Tibial nerve (tissue), 4 donors: ENCODE data around the gene TCEAL4. TPM values are rescaled to one million over a fixed set of nuclear protein-coding genes. Genes with fewer than 3 reads are reported as not detected.
A peak's percentile ranks its signal among the peaks of the same experiment; 100 is the strongest.

Experiments
- DNase-seq, 2 donors: peaks; one replicate each; pipeline ENCODE4 v3.0.0-alpha.2; 2019; ENCODE audit warnings: low spot score in 2 of 2
- H3K27ac ChIP-seq, 4 donors: fragments of 200-600 bp; sonication (generic) in 3 of 4; one replicate each; pipeline ENCODE4 v1.5.1; 2017 to 2019; ENCODE audit warnings: mild to moderate bottlenecking in 1 of 4
- H3K27me3 ChIP-seq, 2 donors: fragments of 200-600 bp; sonication (generic) in 1 of 2; one replicate each; pipeline versions ENCODE4 v1.5.1 to v1.6.0; 2017 to 2019
- H3K36me3 ChIP-seq, 3 donors: fragments of 200-600 bp; sonication (generic); one replicate each; pipeline ENCODE4 v1.5.1; 2018 to 2019
- H3K4me1 ChIP-seq, 4 donors: fragments of 200-600 bp; sonication (generic) in 3 of 4; one replicate each; pipeline ENCODE4 v1.5.1; 2017 to 2019
- H3K4me3 ChIP-seq, 4 donors: fragments of 200-600 bp; sonication (generic) in 3 of 4; one replicate each; pipeline ENCODE4 v1.5.1; 2017 to 2019; ENCODE audit warnings: mild to moderate bottlenecking in 1 of 4, moderate library complexity in 1 of 4
- H3K9me3 ChIP-seq, 4 donors: fragments of 200-600 bp; sonication (generic) in 3 of 4; one replicate each; pipeline ENCODE4 v1.5.1; 2017 to 2019
- EP300 ChIP-seq, 2 donors: sonication (generic); formaldehyde crosslinking; IDR thresholded peaks; one replicate each; pipeline ENCODE4 v1.6.1; 2017; ENCODE audit warnings: antibody characterized with exemption in 2 of 2, mild to moderate bottlenecking in 1 of 2
- POLR2A ChIP-seq, 2 donors: fragments of 450-650 bp; IDR thresholded peaks; one replicate each; pipeline ENCODE4 v1.6.1; 2017; ENCODE audit warnings: antibody characterized with exemption in 2 of 2, mild to moderate bottlenecking in 2 of 2, moderate library complexity in 2 of 2
- WGBS, 2 donors: methylation state at CpG; one replicate each; pipeline ENCODE4 v1.1.5; 2018; 5-methylcytosine and 5-hydroxymethylcytosine counted together
- total RNA-seq, 4 donors: library from RNA; depleted of rRNA; stranded (reverse); fragments of >200 nt; gene quantifications; one replicate each; pipeline ENCODE4 v1.1.0, GENCODE V29; 2016
- TF ChIP-seq, protein P1 (sequence below), 5 experiments: fragments of 200-600 bp in 3 of 5; fragments of 450-650 bp in 2 of 5; sonication (generic) in 3 of 5; IDR thresholded peaks; one replicate each; pipeline ENCODE4 v1.5.1; 2016 to 2019; ENCODE audit warnings: antibody characterized with exemption in 5 of 5, mild to moderate bottlenecking in 3 of 5, moderate library complexity in 2 of 5

The TCEAL4 gene
- total RNA-seq, 4 donors from 2014 or later: 164 to 453 (median 204) TPM

GRCh38 chrX:103616676-103617186 is 31.4 kb downstream of the TCEAL4 start:
- WGBS, 2 donors: 25 to 57% methylated on average over 1 of the region's 1 CpG
- Histone ChIP-seq H3K36me3 (no peaks in the 10 kb centered on the region), H3K4me1 (no peaks in the 10 kb centered on the region), H3K27me3 (no peaks in the 10 kb centered on the region), H3K27ac (no peak overlapping the region), H3K9me3 (no peaks in the 10 kb centered on the region), H3K4me3 (no peak overlapping the region)
- TF ChIP-seq, protein P1, sequence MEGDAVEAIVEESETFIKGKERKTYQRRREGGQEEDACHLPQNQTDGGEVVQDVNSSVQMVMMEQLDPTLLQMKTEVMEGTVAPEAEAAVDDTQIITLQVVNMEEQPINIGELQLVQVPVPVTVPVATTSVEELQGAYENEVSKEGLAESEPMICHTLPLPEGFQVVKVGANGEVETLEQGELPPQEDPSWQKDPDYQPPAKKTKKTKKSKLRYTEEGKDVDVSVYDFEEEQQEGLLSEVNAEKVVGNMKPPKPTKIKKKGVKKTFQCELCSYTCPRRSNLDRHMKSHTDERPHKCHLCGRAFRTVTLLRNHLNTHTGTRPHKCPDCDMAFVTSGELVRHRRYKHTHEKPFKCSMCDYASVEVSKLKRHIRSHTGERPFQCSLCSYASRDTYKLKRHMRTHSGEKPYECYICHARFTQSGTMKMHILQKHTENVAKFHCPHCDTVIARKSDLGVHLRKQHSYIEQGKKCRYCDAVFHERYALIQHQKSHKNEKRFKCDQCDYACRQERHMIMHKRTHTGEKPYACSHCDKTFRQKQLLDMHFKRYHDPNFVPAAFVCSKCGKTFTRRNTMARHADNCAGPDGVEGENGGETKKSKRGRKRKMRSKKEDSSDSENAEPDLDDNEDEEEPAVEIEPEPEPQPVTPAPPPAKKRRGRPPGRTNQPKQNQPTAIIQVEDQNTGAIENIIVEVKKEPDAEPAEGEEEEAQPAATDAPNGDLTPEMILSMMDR (IDR thresholded peaks at IDR 0.05): no peak
- no peak for TF ChIP-seq EP300 (IDR thresholded peaks at IDR 0.05)
- DNase-seq: no peak

- Histone ChIP-seq H3K36me3 (no peaks in the 10 kb centered on the region), H3K27ac (peak overlapping the region; percentile 12 to 98 (median 46)), H3K9me3 (no peaks in the 10 kb centered on the region), H3K27me3 (peaks cover 0 to under 1% of the 10 kb centered on the region in 2 donors), H3K4me3 (no peak overlapping the region), H3K4me1 (peaks cover 0 to 26% (median 2%) of the 10 kb centered on the region in 4 donors)
- 0 to 55% methylated on average over 3 to 4 of the region's 4 CpGs for WGBS, 2 donors
- no peak for DNase-seq
- TF ChIP-seq POLR2A (IDR thresholded peaks at IDR 0.05) (no peak), EP300 (IDR thresholded peaks at IDR 0.05) (no peak)
- TF ChIP-seq, protein P1 (IDR thresholded peaks at IDR 0.05): no peak
Measured at GRCh38 chrX:103624111-103624510, 38.8 kb downstream of the TCEAL4 start.

DNA sequence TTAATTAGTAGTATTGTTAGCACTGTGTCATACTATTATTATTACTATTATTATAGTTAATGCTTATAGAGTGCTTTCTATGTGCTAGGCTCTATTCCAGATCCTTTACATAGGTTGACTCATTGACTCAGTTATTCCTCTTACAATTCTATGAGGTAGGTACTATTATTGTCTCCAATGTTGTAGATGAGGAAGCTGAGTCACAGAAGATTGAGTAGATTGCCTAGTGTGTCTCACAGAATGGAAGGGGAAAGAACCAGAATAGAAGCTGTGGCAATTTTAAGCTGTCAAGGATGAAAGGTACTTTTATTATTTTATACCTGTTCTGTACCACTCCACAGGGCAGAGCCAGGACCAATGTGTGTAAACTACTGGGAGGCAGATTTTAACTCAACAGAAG is 41.5 kb downstream of the TCEAL4 start:
- Histone ChIP-seq H3K27me3 (peaks cover 0 to 9% of the 10 kb centered on the region in 2 donors), H3K9me3 (no peaks in the 10 kb centered on the region), H3K27ac (peak overlapping the region in 3 of 4 donors; percentile 5 to 98 (median 96)), H3K36me3 (peaks cover 0 to 4% (median 0%) of the 10 kb centered on the region in 3 donors), H3K4me3 (no peak overlapping the region), H3K4me1 (peaks cover 0 to 30% (median 2%) of the 10 kb centered on the region in 4 donors)
- no peak for DNase-seq
- no peak for TF ChIP-seq EP300 (IDR thresholded peaks at IDR 0.05)
- TF ChIP-seq, protein P1 (IDR thresholded peaks at IDR 0.05): no peak
- TF ChIP-seq POLR2A (IDR thresholded peaks at IDR 0.05): no peak

DNA sequence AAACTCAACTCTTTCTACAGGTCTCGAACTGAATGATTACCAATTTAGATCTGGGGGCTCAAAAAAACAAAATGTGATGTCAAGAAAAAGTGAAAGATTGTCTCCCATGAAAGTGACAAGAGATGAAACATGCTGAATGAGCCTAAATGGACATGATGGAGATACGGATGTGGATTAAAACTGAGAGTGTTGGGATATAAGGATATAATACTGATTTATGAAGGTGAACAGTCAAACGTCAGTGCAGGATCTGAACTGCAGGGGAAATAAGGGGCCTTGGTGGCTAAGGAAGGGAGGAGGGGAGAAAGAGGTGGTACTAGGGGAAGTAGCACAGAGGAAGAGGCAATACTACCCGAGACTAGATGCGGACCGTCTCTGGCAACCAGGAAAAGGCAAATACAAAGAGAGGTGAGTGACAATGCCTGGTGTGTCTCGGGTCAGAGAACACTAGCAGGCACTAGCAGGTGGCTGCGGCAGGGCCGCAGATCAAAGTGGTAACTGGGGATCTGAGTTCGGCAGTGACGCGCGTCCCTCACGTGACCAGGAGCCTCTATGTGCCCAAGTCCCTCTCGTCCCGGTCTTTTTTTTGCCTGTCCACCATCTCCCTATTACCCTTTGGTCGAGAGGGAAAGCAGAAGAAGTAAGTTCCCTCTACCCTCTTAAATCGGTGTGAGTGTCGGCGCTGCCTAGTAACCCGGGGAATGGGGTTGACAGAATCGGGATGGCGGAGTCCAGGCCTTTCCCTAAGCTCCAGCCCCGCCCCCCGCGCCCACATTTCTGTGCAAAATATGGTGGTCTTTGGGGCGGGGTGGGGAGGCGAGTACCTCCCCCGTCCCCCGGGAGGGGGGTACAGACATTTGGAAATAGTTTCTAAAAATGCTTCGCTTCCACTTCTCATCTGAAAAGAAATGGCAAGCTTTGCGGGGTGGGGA is 43.3 kb downstream of the TCEAL4 start, which contains the start of gene TCEAL1:
Gene TCEAL1 (plus strand): TSS at position 590 of the 932 bp plus-strand sequence. CDS start 942 bp downstream, outside the sequence.
- Histone ChIP-seq H3K4me1 (peaks cover 0 to 30% (median 2%) of the 10 kb centered on the region in 4 donors), H3K36me3 (peaks cover 0 to 4% (median 0%) of the 10 kb centered on the region in 3 donors), H3K9me3 (no peaks in the 10 kb centered on the region), H3K27ac (peak within 1 kb of the TSS; percentile 78 to 98 (median 92)), H3K27me3 (peaks cover 0 to 9% of the 10 kb centered on the region in 2 donors), H3K4me3 (peak within 1 kb of the TSS; percentile 44 to 75 (median 58))
- WGBS, 2 donors: 1 to 31% methylated on average over 32 of the region's 32 CpGs
- peak; percentile 45 to 60 for DNase-seq
- TF ChIP-seq POLR2A (IDR thresholded peaks at IDR 0.05) (peak; percentile 28 to 64), EP300 (IDR thresholded peaks at IDR 0.05) (peak in 1 of 2 donors; percentile 85)
- TF ChIP-seq, protein P1 (IDR thresholded peaks at IDR 0.05): no peak
